Dedifferentiated amniotic fluid mesenchymal stem cell (primary cell): ENCODE measurements around the gene CDK11B.

Experiments used
- DNase-seq: peaks from one replicate; pipeline ENCODE4 v3.0.0-alpha.2; 2016; ENCODE audit errors: extremely low spot score

CDK11B gene

GRCh38 chr1:1615256-1616044 lies 43.4 kb downstream of the CDK11B start, which contains the start of gene MIB2:
Gene MIB2 (plus strand): TSS chr1:1615500. CDS start chr1:1623453, 7,953 bp downstream.
- DNase-seq = peak; percentile 87

GRCh38 chr1:1614954-1615255 lies 43.9 kb downstream of the CDK11B start:
- no peak for DNase-seq

GRCh38 chr1:1614204-1614953 lies 44.4 kb downstream of the CDK11B start:
- no peak for DNase-seq

- no peak for DNase-seq
Observed at GRCh38 chr1:1613509-1614082, 45.2 kb downstream of the CDK11B start.

GRCh38 chr1:1612104-1612400 lies 46.8 kb downstream of the CDK11B start:
- no peak for DNase-seq

- no peak for DNase-seq
Observed at GRCh38 chr1:1610796-1611195, 48.0 kb downstream of the CDK11B start.

GRCh38 chr1:1609822-1610485 lies 48.9 kb downstream of the CDK11B start:
- no peak for DNase-seq

- DNase-seq = no peak
Observed at GRCh38 chr1:1606232-1606631, 52.6 kb downstream of the CDK11B start.

- DNase-seq = no peak
Observed at GRCh38 chr1:1605724-1606123, 53.1 kb downstream of the CDK11B start.

- no peak for DNase-seq
Observed at GRCh38 chr1:1605034-1605591, 53.7 kb downstream of the CDK11B start.

GRCh38 chr1:1604374-1605033 lies 54.3 kb downstream of the CDK11B start:
- DNase-seq = no peak

GRCh38 chr1:1603671-1604373 lies 55.0 kb downstream of the CDK11B start:
- DNase-seq = no peak

GRCh38 chr1:1602968-1603506 lies 55.8 kb downstream of the CDK11B start:
- DNase-seq = no peak

- no peak for DNase-seq
Observed at GRCh38 chr1:1602304-1602967, 56.4 kb downstream of the CDK11B start.

GRCh38 chr1:1601564-1602303 lies 57.1 kb downstream of the CDK11B start:
- no peak for DNase-seq

GRCh38 chr1:1600861-1601563 lies 57.8 kb downstream of the CDK11B start:
- no peak for DNase-seq

- DNase-seq = no peak
Observed at GRCh38 chr1:1599935-1600860, 58.6 kb downstream of the CDK11B start, which contains the start of gene FNDC10. Gene FNDC10 (minus strand): TSS chr1:1600135. CDS start chr1:1600015, 120 bp downstream.
